ENCODE results near the gene GNLY. TPM values are rescaled to one million over a fixed set of nuclear protein-coding genes. Genes with fewer than 3 reads are reported as not detected.

Gene GNLY
- total and polyA plus RNA-seq, 2 of the 13 experiments (the other 11 are each of a cell fraction or from before 2014, with no cell fraction given) = not detected

- no peak for TF ChIP-seq ZBTB40 (IDR thresholded peaks at IDR 0.05)
- TF ChIP-seq ZBTB40 (CRISPR knock-in tag; IDR thresholded peaks at IDR 0.05) = no peak
- TF ChIP-seq ZNF747 (CRISPR knock-in tag; IDR thresholded peaks at IDR 0.05; ENCODE audit: borderline replicate concordance) = no peak
- TF ChIP-seq NFAT5 (CRISPR knock-in tag; IDR thresholded peaks at IDR 0.05) = no peak
- no peak for TF ChIP-seq RFX5 (IDR thresholded peaks at IDR 0.05; ENCODE audit: low read depth, low read length)
These were observed 18.7 kb upstream of the GNLY start (continued) for GRCh38 chr2:85675427-85675826.
